ENCODE results near the gene GFRA4. TPM values are rescaled to one million over a fixed set of nuclear protein-coding genes. Genes with fewer than 3 reads are reported as not detected.

GFRA4 gene
- total and polyA plus RNA-seq, 2 experiments from 2014 or later: not detected

DNA sequence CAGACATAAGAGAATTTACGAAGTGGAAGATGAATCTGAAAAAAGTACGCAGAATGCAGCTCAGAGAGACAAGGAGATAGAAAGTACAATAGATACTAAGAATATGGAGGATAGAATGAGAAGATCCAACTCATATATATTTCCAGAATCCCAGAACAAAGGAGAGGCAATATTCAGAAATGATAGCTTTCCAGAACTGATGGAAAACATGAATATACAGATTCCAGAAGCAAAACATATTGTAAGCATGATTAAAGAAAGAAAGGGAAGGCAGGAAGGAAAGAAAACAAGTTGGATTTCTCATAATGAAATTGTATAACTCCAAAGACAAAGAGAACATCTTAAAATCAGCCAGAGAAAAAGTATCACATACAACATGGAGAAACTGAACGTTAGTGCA is 22.9 kb downstream of the GFRA4 start:
- no peaks in the 10 kb centered on the region for H3K4me1 ChIP-seq (ENCODE audit: insufficient read depth)
- H2AFZ ChIP-seq: no peak overlapping the region
- H3K79me2 ChIP-seq: no peaks in the 10 kb centered on the region
- H3K9me3 ChIP-seq (ENCODE audit: low read depth): no peaks in the 10 kb centered on the region
- TF ChIP-seq EZH2phosphoT487 (IDR thresholded peaks at IDR 0.05; ENCODE audit: low read depth, severe bottlenecking, unreplicated experiment): no peak
- TF ChIP-seq EZH2 (IDR thresholded peaks at IDR 0.05; ENCODE audit: borderline replicate concordance): no peak
- TF ChIP-seq, protein P1, sequence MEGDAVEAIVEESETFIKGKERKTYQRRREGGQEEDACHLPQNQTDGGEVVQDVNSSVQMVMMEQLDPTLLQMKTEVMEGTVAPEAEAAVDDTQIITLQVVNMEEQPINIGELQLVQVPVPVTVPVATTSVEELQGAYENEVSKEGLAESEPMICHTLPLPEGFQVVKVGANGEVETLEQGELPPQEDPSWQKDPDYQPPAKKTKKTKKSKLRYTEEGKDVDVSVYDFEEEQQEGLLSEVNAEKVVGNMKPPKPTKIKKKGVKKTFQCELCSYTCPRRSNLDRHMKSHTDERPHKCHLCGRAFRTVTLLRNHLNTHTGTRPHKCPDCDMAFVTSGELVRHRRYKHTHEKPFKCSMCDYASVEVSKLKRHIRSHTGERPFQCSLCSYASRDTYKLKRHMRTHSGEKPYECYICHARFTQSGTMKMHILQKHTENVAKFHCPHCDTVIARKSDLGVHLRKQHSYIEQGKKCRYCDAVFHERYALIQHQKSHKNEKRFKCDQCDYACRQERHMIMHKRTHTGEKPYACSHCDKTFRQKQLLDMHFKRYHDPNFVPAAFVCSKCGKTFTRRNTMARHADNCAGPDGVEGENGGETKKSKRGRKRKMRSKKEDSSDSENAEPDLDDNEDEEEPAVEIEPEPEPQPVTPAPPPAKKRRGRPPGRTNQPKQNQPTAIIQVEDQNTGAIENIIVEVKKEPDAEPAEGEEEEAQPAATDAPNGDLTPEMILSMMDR (IDR thresholded peaks at IDR 0.05; ENCODE audit: poor library complexity): no peak
- no peak for DNase-seq (ENCODE audit: low spot score)
- H3K36me3 ChIP-seq (replicated peaks; ENCODE audit: insufficient read depth, low read depth): no peaks in the 10 kb centered on the region
- no peaks in the 10 kb centered on the region for H4K20me1 ChIP-seq (ENCODE audit: insufficient read depth, poor library complexity, severe bottlenecking)
- no peak overlapping the region for H3K4me3 ChIP-seq
- 95% methylated on average over 3 of the region's 3 CpGs for WGBS (ENCODE audit: low lambda C conversion rate, missing lambda C conversion rate)
- no peak overlapping the region for H3K27ac ChIP-seq
- H3K4me2 ChIP-seq: no peak overlapping the region
- no peaks in the 10 kb centered on the region for H3K27me3 ChIP-seq
- no peaks in the 10 kb centered on the region for H3K9me2 ChIP-seq (replicated peaks; ENCODE audit: insufficient read depth)

DNA sequence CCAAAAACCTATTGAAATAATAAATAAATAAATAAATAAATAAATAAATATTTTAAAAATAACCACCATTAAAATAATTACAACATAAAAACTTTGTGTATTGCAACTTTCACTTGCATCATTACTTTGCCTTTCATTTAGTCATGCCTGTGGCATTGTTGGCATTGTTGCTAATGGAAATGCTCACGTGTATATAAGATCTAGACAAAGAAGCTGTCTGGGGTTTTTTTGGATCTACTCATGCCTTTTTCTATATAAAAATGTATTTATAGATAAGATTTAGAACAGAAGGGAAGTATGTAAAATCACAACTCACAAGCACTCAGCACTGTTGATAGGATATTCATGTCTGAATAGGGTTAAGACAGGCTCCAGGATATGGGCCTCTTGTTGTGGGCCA is 27.9 kb downstream of the GFRA4 start:
- no peaks in the 10 kb centered on the region for H3K9me3 ChIP-seq (ENCODE audit: low read depth)
- WGBS (ENCODE audit: low lambda C conversion rate, missing lambda C conversion rate): 86% methylated on average over 1 of the region's 1 CpG

DNA sequence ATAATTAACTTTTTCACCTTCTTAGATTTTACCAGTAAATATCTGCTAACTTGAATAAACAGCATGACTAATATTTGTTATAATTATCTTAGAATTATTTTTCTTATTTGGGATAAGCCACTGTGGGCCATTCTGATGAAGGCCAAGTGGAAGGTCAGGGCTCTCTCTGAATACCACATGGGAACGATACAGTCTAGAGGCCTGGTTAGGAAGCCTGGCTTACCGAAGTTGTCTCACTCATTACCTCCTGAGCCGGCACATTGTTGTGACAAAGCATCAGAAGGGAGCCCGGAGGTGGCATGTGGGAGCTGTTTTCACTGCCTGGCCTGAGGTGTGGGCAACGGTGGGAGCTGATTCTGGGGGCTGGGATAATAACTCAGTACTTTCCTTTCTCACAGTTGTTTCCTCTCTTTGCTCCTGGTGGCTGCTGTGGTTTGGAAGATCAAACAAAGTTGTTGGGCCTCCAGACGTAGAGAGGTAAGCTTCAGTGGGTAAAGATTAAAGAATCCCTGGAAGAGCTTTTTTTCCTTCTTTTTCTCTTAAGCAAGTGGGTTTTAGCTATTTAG is 29.2 kb downstream of the GFRA4 start:
- DNase-seq (ENCODE audit: low spot score): no peak
- no peak overlapping the region for H2AFZ ChIP-seq
- no peaks in the 10 kb centered on the region for H3K9me2 ChIP-seq (replicated peaks; ENCODE audit: insufficient read depth)
- no peaks in the 10 kb centered on the region for H3K4me1 ChIP-seq (ENCODE audit: insufficient read depth)
- no peaks in the 10 kb centered on the region for H3K9me3 ChIP-seq (ENCODE audit: low read depth)
- no peaks in the 10 kb centered on the region for H3K36me3 ChIP-seq (replicated peaks; ENCODE audit: insufficient read depth, low read depth)
- 80% methylated on average over 6 of the region's 6 CpGs for WGBS (ENCODE audit: low lambda C conversion rate, missing lambda C conversion rate)
- H3K4me3 ChIP-seq: no peak overlapping the region
- H3K27me3 ChIP-seq: no peaks in the 10 kb centered on the region
- H3K4me2 ChIP-seq: no peak overlapping the region
- no peaks in the 10 kb centered on the region for H4K20me1 ChIP-seq (ENCODE audit: insufficient read depth, poor library complexity, severe bottlenecking)
- TF ChIP-seq, protein P1 (IDR thresholded peaks at IDR 0.05; ENCODE audit: poor library complexity): no peak
- TF ChIP-seq EZH2phosphoT487 (IDR thresholded peaks at IDR 0.05; ENCODE audit: low read depth, severe bottlenecking, unreplicated experiment): no peak
- no peak for TF ChIP-seq EZH2 (IDR thresholded peaks at IDR 0.05; ENCODE audit: borderline replicate concordance)
- H3K79me2 ChIP-seq: no peaks in the 10 kb centered on the region
- H3K27ac ChIP-seq: no peak overlapping the region

More for the DNA sequence above, 27.9 kb downstream of the GFRA4 start:
- no peaks in the 10 kb centered on the region for H4K20me1 ChIP-seq (ENCODE audit: insufficient read depth, poor library complexity, severe bottlenecking)
- no peaks in the 10 kb centered on the region for H3K36me3 ChIP-seq (replicated peaks; ENCODE audit: insufficient read depth, low read depth)
- H3K9me2 ChIP-seq (replicated peaks; ENCODE audit: insufficient read depth): no peaks in the 10 kb centered on the region
- H3K27ac ChIP-seq: no peak overlapping the region
- H2AFZ ChIP-seq: no peak overlapping the region
- H3K27me3 ChIP-seq: no peaks in the 10 kb centered on the region
- no peaks in the 10 kb centered on the region for H3K4me1 ChIP-seq (ENCODE audit: insufficient read depth)
- no peaks in the 10 kb centered on the region for H3K79me2 ChIP-seq
- no peak overlapping the region for H3K4me3 ChIP-seq
- no peak overlapping the region for H3K4me2 ChIP-seq
- no peak for TF ChIP-seq EZH2phosphoT487 (IDR thresholded peaks at IDR 0.05; ENCODE audit: low read depth, severe bottlenecking, unreplicated experiment)
- TF ChIP-seq, protein P1 (IDR thresholded peaks at IDR 0.05; ENCODE audit: poor library complexity): no peak
- TF ChIP-seq EZH2 (IDR thresholded peaks at IDR 0.05; ENCODE audit: borderline replicate concordance): no peak
- DNase-seq (ENCODE audit: low spot score): no peak
